GM12878 (cell line): Measurements from ENCODE around the gene AHCYL2. TPM values are rescaled to one million over a fixed set of nuclear protein-coding genes. Genes with fewer than 3 reads are reported as not detected.

Source experiments
- ATAC-seq: fragments of 200-7000 bp; cut with Tn5 transposase; 3 replicates; pipeline ENCODE4 v1.9.1; 2020; ENCODE audit warnings: mild to moderate bottlenecking, moderate library complexity
- BruUV-seq: library from RNA; stranded (reverse); fragments of 400-500 nt; replicated peaks from 2 replicates; lab custom pipeline; 2021; lab: Mats Ljungman, UMichigan
- CTCF ChIA-PET: fragments of 300-600 bp; sonication (Branson Sonifier 250); formaldehyde crosslinking; extraction: SDS; loops from one replicate; lab custom pipeline; 2021; ENCODE audit warnings: inconsistent platforms; lab: Yijun Ruan, JAX
- POLR2A ChIA-PET: fragments of 350-600 bp; formaldehyde crosslinking; extraction: SDS; loops from one replicate; lab custom pipeline; 2021; ENCODE audit warnings: inconsistent platforms; lab: Charles Lee
- RAD21 ChIA-PET: fragments of 300-600 bp; sonication (Branson Sonifier 250); formaldehyde crosslinking; loops from one replicate; lab custom pipeline; 2023; ENCODE audit warnings: antibody characterized with exemption; ENCODE audit not compliant: unreplicated experiment; lab: Charles Lee
- SMC1A ChIA-PET: fragments of 300-600 bp; sonication (Branson Sonifier 250); formaldehyde crosslinking; loops from one replicate; lab custom pipeline; 2023; ENCODE audit not compliant: unreplicated experiment, uncharacterized antibody; lab: Charles Lee
- DNase-seq: peaks from one replicate; pipeline ENCODE4 v3.0.0-alpha.2; 2011; ENCODE audit warnings: low read depth, low spot score
- FAIRE-seq: peaks from 3 replicates; lab custom pipeline; 2011; peaks lifted over from hg19 to GRCh38; lab: Jason Lieb, UNC
- H2AFZ ChIP-seq: 2 replicates; pipeline ENCODE4 v1.6.0; 2011; ENCODE audit warnings: low read depth, low read length, control low read depth; ENCODE audit not compliant: control insufficient read depth
- H3K27ac ChIP-seq: 2 replicates; pipeline ENCODE4 v1.5.1; 2011; ENCODE audit warnings: control low read depth; ENCODE audit not compliant: control insufficient read depth, insufficient read depth
- H3K27me3 ChIP-seq, 2 experiments: replicated peaks in 1 of 2; 2 replicates each; pipeline versions ENCODE4 v1.6.0 to v1.6.1; 2011; ENCODE audit warnings: low read length in 1 of 2; ENCODE audit not compliant: control insufficient read depth in 2 of 2, insufficient read depth in 2 of 2
- H3K36me3 ChIP-seq, 2 experiments: 2 replicates each; pipeline ENCODE4 v1.5.1; 2011; ENCODE audit warnings: low read length in 1 of 2; ENCODE audit not compliant: control insufficient read depth in 2 of 2, insufficient read depth in 2 of 2
- H3K4me1 ChIP-seq: 2 replicates; pipeline ENCODE4 v1.6.1; 2011; ENCODE audit warnings: mild to moderate bottlenecking, low read length, moderate library complexity, mixed read lengths; ENCODE audit not compliant: control insufficient read depth, insufficient read depth
- H3K4me2 ChIP-seq: 2 replicates; pipeline ENCODE4 v1.6.0; 2011; ENCODE audit warnings: control low read depth; ENCODE audit not compliant: control insufficient read depth, insufficient read depth
- H3K4me3 ChIP-seq: fragments of 200-600 bp; sonication (generic); 2 replicates; pipeline ENCODE4 v1.5.1; 2016
- H3K79me2 ChIP-seq: 2 replicates; pipeline ENCODE4 v1.6.0; 2011; ENCODE audit warnings: low read length; ENCODE audit not compliant: control insufficient read depth, insufficient read depth
- H3K9ac ChIP-seq: 2 replicates; pipeline ENCODE4 v1.8.0; 2011; ENCODE audit warnings: low read length, control low read depth, mixed read lengths; ENCODE audit not compliant: control insufficient read depth, insufficient read depth
- H3K9me3 ChIP-seq: replicated peaks from 3 replicates; pipeline ENCODE4 v1.5.1; 2011; ENCODE audit warnings: mild to moderate bottlenecking, low read length; ENCODE audit not compliant: control insufficient read depth, insufficient read depth
- H4K20me1 ChIP-seq: 2 replicates; pipeline ENCODE4 v1.6.0; 2011; ENCODE audit not compliant: control insufficient read depth, insufficient read depth
- ASH2L ChIP-seq: fragments of 300-600, 200-600 bp; sonication (generic); IDR thresholded peaks from 2 replicates; pipeline ENCODE4 v1.6.1; 2017; ENCODE audit warnings: low read depth, mild to moderate bottlenecking, borderline replicate concordance
- CBX3 ChIP-seq: fragments of 200-600 bp; sonication (generic); IDR thresholded peaks from 2 replicates; pipeline ENCODE4 v1.6.1; 2016; ENCODE audit warnings: low read depth, borderline replicate concordance
- ETV6 ChIP-seq, 2 experiments: fragments of 450-650 bp in 1 of 2; IDR thresholded peaks in 1 of 2; conservative IDR thresholded peaks in 1 of 2; 2 replicates each; pipeline ENCODE4 v1.6.1; 2014; ENCODE audit warnings: antibody characterized with exemption in 1 of 2, borderline replicate concordance in 1 of 2, low read depth in 1 of 2, mild to moderate bottlenecking in 1 of 2, moderate library complexity in 1 of 2
- GATAD2B ChIP-seq: fragments of 450-650 bp; conservative IDR thresholded peaks from 2 replicates; pipeline ENCODE4 v1.6.1; 2017; ENCODE audit warnings: low read depth, mild to moderate bottlenecking, moderate library complexity
- KLF5 ChIP-seq: fragments of 450-650 bp; IDR thresholded peaks from 2 replicates; pipeline ENCODE4 v1.6.1; 2014; ENCODE audit warnings: mild to moderate bottlenecking; ENCODE audit not compliant: partially characterized antibody
- NFYB ChIP-seq: IDR thresholded peaks from 2 replicates; pipeline ENCODE4 v1.6.1; 2011; ENCODE audit warnings: low read depth, mild to moderate bottlenecking, low read length, improper control_type of control experiment, moderate library complexity; ENCODE audit not compliant: insufficient read depth
- PKNOX1 ChIP-seq: fragments of 450-650 bp; IDR thresholded peaks from 2 replicates; pipeline ENCODE4 v1.6.1; 2016; ENCODE audit warnings: mild to moderate bottlenecking
- ZNF207 ChIP-seq: fragments of 450-650 bp; IDR thresholded peaks from 2 replicates; pipeline ENCODE4 v1.6.1; 2014; ENCODE audit warnings: antibody characterized with exemption, mild to moderate bottlenecking, borderline replicate concordance
- ZNF24 ChIP-seq: fragments of 450-650 bp; IDR thresholded peaks from 2 replicates; pipeline ENCODE4 v1.6.1; 2017; ENCODE audit warnings: antibody characterized with exemption, mild to moderate bottlenecking
- ZNF622 ChIP-seq: fragments of 450-650 bp; IDR thresholded peaks from 2 replicates; pipeline ENCODE4 v1.6.1; 2017; ENCODE audit warnings: mild to moderate bottlenecking, inconsistent platforms
- ZZZ3 ChIP-seq: IDR thresholded peaks from 2 replicates; pipeline ENCODE4 v1.6.1; 2011; ENCODE audit warnings: low read depth; ENCODE audit not compliant: control insufficient read depth, insufficient read length
- WGBS: methylation state at CpG from one replicate; pipeline ENCODE4 v1.1.6; 2016; ENCODE audit warnings: low lambda C conversion rate; ENCODE audit not compliant: insufficient replicate concordance, insufficient coverage; ENCODE audit errors: missing lambda C conversion rate; 5-methylcytosine and 5-hydroxymethylcytosine counted together
- in situ Hi-C: fragments of 300-500 bp; cut with MboI; formaldehyde crosslinking; loops from 9 replicates; pipeline ENCODE4 v1.14.3; 2018; ENCODE audit warnings: mixed read lengths
- intact Hi-C: fragments of 100-400 bp; cut with micrococcal nuclease; formaldehyde crosslinking; loops from one replicate; pipeline ENCODE4 v1.14.2; 2022; ENCODE audit not compliant: unreplicated experiment
- polyA plus RNA-seq, 11 experiments: library from polyadenylated mRNA; depleted of rRNA in 4 of 11; unstranded in 6 of 11; stranded (reverse) in 5 of 11; fragments of >200 nt; fragmentation: Nextera tagmentation in 4 of 11; fragmentation: Illumina TruSeq in 1 of 11; extraction: Ambion mirVana in 4 of 11; extraction: Trizol in 1 of 11; gene quantifications; 1 replicate in 1 of 11; 2 replicates in 10 of 11; pipeline versions ENCODE4 v1.2.1 to v1.2.3, GENCODE V29; 2011 to 2016; ENCODE audit warnings: inconsistent platforms in 2 of 11, missing spikeins in 2 of 11, low read depth in 1 of 11
- total RNA-seq, 4 experiments: library from RNA; depleted of rRNA in 3 of 4; stranded (reverse); fragments of >200 nt in 3 of 4; fragmentation: Illumina TruSeq in 1 of 4; extraction: Trizol in 1 of 4; gene quantifications; 2 replicates each; pipeline versions ENCODE4 v1.2.1 to v1.2.3, GENCODE V29; 2013 to 2021
- TF ChIP-seq, protein P1 (sequence below): IDR thresholded peaks from 2 replicates; pipeline ENCODE4 v1.6.1; 2012; ENCODE audit warnings: low read length, inconsistent platforms

AHCYL2 gene
- total and polyA plus RNA-seq, 10 of the 15 experiments (the other 5 are each of a cell fraction or from before 2014, with no cell fraction given), result 1.7 to 29.1 (median 5.4) TPM

DNA sequence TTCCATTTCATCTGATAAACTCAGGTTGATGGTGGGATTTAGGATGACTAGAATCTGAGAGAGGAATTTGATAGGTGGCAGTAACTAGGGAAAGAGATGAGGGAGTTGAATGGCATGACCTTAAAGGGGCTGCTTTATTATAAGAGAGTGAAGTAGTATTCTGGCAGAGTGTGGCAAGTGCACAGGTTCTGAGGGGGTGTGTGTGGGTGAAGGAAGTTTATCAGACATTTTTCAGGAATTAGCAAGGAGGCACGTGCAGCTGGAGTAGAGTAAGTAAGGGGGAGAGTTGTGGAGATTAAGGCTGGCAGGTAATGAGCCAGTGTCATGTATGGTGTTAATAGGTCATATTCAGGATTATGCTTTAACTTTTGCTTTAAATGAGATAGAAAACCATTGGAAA is 40.5 kb downstream of the AHCYL2 start:
- RAD21 ChIA-PET, result no interaction called here
- no peaks in the 10 kb centered on the region for H3K79me2 ChIP-seq
- peaks cover 3% of the 10 kb centered on the region for H3K4me1 ChIP-seq
- intact Hi-C loops, result no loop called here
- H2AFZ ChIP-seq, result no peak overlapping the region
- no peaks in the 10 kb centered on the region for H3K36me3 ChIP-seq
- 33% methylated on average over 1 of the region's 1 CpG for WGBS
- TF ChIP-seq NFYB (no peak), KLF5 (no peak), ETV6 (conservative IDR thresholded peaks at IDR 0.05 in 1 of 2, IDR thresholded peaks at IDR 0.05 in 1 of 2; ENCODE audit: borderline replicate concordance in 1 of 2, low read depth in 1 of 2) (no peak), CBX3 (no peak), ASH2L (no peak), ZNF207 (no peak), ZNF24 (no peak), ZNF622 (no peak), PKNOX1 (no peak), GATAD2B (no peak), ZZZ3 (no peak)
- TF ChIP-seq, protein P1, sequence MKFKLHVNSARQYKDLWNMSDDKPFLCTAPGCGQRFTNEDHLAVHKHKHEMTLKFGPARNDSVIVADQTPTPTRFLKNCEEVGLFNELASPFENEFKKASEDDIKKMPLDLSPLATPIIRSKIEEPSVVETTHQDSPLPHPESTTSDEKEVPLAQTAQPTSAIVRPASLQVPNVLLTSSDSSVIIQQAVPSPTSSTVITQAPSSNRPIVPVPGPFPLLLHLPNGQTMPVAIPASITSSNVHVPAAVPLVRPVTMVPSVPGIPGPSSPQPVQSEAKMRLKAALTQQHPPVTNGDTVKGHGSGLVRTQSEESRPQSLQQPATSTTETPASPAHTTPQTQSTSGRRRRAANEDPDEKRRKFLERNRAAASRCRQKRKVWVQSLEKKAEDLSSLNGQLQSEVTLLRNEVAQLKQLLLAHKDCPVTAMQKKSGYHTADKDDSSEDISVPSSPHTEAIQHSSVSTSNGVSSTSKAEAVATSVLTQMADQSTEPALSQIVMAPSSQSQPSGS, result no peak
- FAIRE-seq (no peak), DNase-seq (no peak), ATAC-seq (no peak)
- no peaks in the 10 kb centered on the region for H3K27me3 ChIP-seq
- BruUV-seq, result TSS peak; percentile 35
- H4K20me1 ChIP-seq, result no peaks in the 10 kb centered on the region
- in situ Hi-C loops, result no loop called here
- H3K4me3 ChIP-seq, result no peak overlapping the region
- SMC1A ChIA-PET, result interaction anchor here (1.4 kb wide), 1 partner anchor 9 kb away, joined by 4 read pairs; no protein-coding TSS in a partner anchor
- no peak overlapping the region for H3K9ac ChIP-seq
- no peak overlapping the region for H3K27ac ChIP-seq
- H3K4me2 ChIP-seq, result no peak overlapping the region
- no peaks in the 10 kb centered on the region for H3K9me3 ChIP-seq
- POLR2A ChIA-PET, result no interaction called here
- CTCF ChIA-PET, result interaction anchor here (1.3 kb wide), 1 partner anchor 18 kb away, joined by 3 read pairs; no protein-coding TSS in a partner anchor
